HG02588 (cell line): ENCODE data around the gene WDR5B.
A peak's percentile ranks its signal among the peaks of the same experiment; 100 is the strongest.
"Not testable (repeated sequence)": the region's sequence is repeated elsewhere in the genome, so short reads cannot be mapped to it uniquely, and the experiment has no call there.

ENCODE experiments used
- ATAC-seq: cut with Tn5 transposase; IDR thresholded peaks from one replicate; pipeline ENCODE4 v1.9.1; 2021; ENCODE audit warnings: mild to moderate bottlenecking, moderate library complexity; ENCODE audit not compliant: unreplicated experiment

The WDR5B gene

GRCh38 chr3:122415762-122416654 is at the start of gene WDR5B:
TSS of gene WDR5B (minus strand) at chr3:122416062. CDS start at chr3:122415528, 534 bp downstream.
- ATAC-seq: peak; percentile 82

DNA sequence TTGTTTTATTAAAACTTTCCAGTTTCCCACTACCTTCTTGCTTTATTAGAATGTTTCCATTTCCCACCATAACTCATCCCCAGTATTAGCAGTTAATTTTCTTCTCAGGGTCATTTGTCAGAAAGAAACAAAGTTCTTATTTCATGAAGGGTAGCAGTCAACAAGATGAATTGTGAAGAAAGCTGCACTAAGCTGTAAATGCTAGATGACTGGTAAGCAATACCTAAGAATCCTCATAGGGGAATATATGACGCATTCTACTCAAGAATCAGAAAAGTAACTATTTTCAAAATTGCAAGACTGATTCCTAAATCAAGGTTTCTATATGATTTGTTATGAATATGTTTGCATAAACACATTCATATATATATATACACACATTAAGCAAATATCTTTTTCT is 48.8 kb upstream of the WDR5B start:
- no peak for ATAC-seq

DNA sequence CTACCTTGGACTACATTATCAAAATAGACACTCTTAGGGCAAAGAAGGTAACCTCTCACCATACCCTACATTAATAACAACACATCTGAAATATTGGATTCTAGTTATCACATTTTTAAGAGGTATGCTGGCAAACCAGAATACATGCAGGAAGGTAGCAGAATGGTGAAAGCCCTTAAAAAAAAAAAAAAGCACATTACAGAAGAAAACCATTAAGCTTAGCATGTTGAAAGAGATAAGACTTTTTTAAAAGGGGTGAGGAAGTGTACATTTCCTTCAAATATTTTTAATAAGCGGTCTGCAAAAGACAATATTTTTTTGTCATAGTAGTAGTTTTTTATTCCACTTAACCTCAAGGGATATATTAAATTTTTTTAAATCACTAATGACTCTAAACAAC is 46.5 kb upstream of the WDR5B start:
- ATAC-seq: no peak

DNA sequence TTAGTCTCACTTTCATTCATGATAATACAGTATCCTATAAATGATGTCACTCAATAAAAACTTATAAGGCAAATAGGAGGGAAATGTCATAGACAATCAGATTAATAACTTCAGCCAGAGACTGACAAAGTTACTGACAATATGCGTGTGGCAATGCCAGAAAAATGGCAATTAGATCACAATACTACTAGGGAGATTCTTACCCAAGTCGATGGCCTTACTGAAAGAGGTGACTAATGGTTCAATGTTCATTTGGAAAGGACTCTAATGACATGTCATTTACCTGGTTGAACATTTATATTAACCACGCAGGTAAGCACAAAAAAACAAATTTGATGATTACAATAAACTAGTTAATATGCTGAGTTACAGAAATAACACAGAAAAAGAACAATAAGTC is 45.9 kb upstream of the WDR5B start:
- no peak for ATAC-seq

DNA sequence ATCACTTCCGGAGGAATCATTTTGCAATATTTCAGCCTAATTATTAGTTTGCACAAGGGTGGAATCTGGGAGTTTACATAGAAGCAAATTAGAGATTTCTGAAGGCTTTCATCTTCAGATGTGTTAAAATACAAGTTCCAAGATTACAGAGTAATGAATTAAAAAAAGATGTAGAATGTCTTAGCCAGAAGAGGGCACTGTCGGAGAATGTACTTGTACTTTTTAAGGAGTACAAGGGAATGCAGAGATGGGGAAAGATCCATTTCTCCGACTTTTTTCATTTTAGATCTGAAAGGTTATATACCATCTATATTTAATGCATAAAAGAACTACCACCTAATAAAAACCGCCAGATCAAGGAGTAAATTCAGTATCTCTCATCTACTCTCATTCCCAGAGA is 43.1 kb upstream of the WDR5B start:
- no peak for ATAC-seq

- ATAC-seq: no peak
These were observed 41.8 kb upstream of the WDR5B start for GRCh38 chr3:122457706-122458105.

DNA sequence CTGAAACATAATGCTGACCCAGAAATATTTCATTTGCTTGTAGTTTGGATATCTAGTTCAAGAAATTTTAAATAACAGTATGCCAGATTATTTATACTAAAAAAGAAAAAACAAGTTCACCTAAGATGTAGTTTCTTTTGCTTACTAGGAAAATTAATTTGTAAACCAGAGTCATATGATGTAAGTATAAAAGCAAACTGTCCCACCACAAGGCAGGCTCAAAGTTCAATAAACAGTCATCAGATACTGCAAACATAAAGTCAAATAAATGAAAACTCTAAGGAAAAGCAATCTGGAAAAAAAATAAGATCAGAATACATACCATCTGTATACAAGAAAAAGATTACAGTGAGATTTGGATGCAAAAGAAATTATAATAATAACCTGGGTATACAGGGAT is 40.2 kb upstream of the WDR5B start:
- no peak for ATAC-seq

GRCh38 chr3:122451371-122451770 is 35.5 kb upstream of the WDR5B start:
- no peak for ATAC-seq

DNA sequence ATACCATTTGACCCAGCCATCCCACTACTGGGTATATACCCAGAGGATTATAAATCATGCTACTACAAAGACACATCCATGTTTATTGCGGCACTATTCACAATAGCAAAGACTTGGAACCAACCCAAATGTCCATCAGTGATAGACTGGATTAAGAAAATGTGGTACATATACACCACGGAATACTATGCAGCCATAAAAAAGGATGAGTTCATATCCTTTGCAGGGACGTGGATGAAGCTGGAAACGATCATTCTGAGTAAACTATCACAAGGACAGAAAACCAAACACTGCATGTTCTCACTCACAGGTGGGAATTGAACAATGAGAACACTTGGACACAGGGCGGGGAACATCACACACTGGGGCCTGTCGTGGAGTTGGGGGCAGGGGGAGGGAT is 32.4 kb upstream of the WDR5B start:
- not testable (repeated sequence) for ATAC-seq

- ATAC-seq: not testable (repeated sequence)
These were observed 28.6 kb upstream of the WDR5B start for GRCh38 chr3:122444491-122444887.

DNA sequence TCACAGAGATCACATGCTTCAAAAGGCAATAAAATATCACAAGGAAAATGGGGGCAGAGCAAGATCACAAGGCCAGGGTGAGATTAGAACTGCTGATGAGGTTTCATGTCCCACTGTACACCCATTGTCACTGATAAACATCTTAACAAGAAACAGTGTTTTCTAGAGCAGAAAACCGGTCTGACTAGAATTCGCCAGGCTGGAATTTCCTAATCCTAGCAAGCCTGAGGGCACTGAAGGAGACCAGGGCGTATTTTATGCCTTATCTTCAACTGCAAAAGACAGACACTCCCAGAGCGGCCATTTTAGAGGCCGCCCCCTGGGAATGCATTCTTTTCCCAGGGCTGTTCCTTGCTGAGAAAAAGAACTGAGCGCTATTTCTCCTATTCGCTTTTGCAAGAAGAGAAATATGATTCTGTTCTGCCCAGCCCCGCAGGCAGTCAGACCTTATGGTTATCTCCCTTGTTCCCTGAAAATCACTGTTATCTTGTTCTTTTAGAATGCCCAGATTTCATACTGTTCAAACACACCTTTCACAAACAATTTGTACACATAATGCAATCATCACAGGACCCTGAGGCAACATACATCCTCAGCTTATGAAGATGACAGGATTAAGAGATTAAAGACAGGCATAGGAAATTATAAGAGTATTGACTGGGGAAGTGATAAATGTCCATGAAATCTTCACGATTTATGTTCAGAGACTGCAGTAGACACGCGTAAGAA is 28.1 kb upstream of the WDR5B start:
- not testable (repeated sequence) for ATAC-seq

DNA sequence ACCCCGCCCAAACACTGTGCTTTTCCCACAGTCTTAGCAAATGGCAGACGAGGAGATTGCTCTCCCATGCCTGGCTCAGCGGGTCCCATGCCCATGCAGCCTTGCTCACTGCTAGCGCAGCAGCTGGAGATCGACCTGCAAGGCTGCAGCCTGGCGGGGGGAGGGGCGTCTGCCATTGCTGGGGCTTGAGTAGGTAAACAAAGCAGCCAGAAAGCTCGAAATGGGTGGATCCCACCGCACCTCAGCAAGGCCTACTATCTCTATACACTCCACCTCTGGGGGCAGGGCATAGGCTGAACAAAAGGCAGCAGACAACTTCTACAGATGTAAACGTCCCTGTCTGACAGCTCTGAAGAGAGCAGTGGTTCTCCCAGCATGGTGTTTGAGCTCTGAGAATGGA is 27.2 kb upstream of the WDR5B start:
- ATAC-seq: no peak

- no peak for ATAC-seq
These were observed 20.1 kb upstream of the WDR5B start for GRCh38 chr3:122435950-122436349.

DNA sequence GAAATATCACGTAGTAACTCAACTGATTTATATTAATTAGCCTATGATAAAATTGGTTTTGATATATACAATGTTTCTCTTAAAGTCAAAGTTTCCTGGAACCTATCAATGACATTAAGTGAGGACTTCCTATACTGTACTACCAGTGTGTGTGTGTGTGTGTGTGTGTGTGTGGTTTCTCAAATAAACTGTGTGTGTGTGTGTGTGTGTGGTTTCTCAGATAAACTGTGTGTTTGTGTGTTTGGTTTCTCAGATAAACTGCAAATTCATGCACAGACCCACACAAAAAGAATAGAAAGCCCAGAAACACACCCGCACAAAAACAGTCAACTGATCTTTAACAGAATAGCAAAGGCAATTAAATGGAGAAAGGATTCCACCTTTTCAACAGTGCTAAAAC is 14.5 kb upstream of the WDR5B start:
- no peak for ATAC-seq

DNA sequence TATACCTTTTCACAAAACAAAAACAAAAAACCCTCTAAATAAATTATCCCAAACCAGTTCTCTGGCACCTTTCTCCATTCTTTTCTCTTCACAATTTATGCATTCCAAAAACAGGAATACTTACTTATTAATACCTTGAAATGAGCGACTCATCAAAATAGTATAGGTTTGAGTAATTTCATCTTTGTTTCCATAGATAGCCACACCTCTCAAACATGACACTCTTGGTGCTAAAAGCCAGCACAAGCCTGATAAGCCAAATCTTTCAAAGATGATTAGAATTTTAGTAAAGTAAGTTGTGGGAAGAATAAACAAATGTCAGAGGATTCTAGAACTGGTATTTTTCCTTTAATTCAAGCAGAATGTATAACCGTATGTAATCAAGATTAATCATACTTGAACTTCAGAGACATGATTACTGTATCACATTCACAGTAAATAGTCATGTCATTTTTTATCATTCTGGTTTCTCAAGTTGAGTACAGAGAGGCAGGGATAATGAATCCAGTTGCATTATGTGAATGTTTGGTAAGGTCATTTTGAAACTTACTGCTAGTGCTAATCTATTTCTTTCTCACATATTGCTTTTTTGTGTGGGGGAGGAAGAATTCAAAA is 12.1 kb upstream of the WDR5B start:
- no peak for ATAC-seq

DNA sequence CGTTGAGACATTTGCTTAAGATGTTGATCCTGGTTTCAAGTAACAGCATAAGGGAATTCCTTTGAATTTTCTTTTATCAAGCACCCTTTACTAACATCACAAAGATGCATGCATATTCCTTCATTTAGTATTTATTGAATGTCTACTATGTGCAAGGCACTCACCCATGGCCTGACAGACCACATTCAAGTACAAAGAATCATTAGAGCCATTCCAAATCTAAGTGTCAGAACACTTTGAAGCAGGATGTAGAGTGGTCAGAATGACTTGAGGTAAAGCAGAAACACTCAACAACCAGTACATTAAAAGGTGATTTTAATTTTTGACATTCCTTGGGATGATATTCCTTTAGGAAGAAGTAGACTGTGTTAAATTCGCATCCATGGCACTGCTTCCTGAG is 6.0 kb upstream of the WDR5B start:
- no peak for ATAC-seq

DNA sequence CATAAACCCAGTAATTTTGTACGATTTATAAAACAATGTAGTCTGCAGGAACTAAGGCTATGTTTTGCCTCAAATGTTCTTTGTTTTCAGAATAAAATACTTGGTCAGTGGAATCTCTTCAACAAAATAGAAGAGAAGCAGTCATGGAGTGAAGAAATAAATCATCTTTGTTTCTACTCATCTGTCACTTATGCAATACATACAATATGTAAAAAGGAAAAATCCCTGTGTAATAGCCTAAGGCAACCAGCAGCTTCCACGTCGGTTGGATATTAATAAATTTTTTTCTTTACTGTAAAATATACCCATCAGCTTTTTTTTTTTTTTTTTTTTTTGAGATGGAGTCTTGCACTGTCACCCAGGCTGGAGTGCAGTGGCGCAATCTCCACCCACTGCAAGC is 5.2 kb upstream of the WDR5B start:
- ATAC-seq: no peak

GRCh38 chr3:122416966-122417365 is 1.1 kb upstream of the WDR5B start:
- no peak for ATAC-seq

- ATAC-seq: peak; percentile 45
These were observed 638 bp downstream of the WDR5B start for GRCh38 chr3:122415104-122415744.

DNA sequence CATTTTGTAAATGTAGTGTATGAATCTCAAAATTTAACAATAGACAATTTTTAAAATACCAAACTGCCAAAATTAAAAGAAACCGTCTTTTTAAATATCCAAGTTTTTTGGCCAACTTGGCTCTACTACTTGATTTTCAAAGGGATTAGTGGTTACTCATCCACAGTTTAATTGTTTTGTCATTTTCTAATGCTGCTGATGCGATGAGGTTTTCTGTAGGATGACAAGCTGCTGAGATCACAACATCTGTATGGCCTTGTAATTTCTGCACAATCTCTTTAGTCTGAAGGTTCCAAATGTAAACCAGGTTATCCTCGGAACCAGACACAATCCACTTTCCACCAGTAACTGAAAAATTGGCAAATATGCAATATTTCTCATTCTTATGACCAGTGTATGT is 1.5 kb downstream of the WDR5B start:
- ATAC-seq: no peak

- ATAC-seq: no peak
These were observed 5.2 kb downstream of the WDR5B start for GRCh38 chr3:122410639-122411038.
